Adipocyte (in vitro differentiated cells): Measurements from ENCODE around the gene BCAR3.

Experiments
- DNase-seq: peaks from one replicate; pipeline ENCODE4 v3.0.0-alpha.2; 2015; ENCODE audit warnings: low read depth
- H3K27me3 ChIP-seq: replicated peaks from 2 replicates; pipeline ENCODE4 v1.7.0; 2013; ENCODE audit warnings: mild to moderate bottlenecking, low read length, moderate library complexity; ENCODE audit not compliant: control insufficient read depth, insufficient read depth
- H3K36me3 ChIP-seq: 2 replicates; pipeline ENCODE4 v1.7.0; 2013; ENCODE audit warnings: low read length, mild to moderate bottlenecking, moderate library complexity; ENCODE audit not compliant: control insufficient read depth, insufficient read depth, severe bottlenecking
- H3K4me1 ChIP-seq: 2 replicates; pipeline ENCODE4 v1.7.0; 2013; ENCODE audit warnings: mild to moderate bottlenecking, low read length, moderate library complexity; ENCODE audit not compliant: control insufficient read depth, insufficient read depth
- H3K4me3 ChIP-seq: 2 replicates; pipeline ENCODE4 v1.7.0; 2013; ENCODE audit warnings: mild to moderate bottlenecking, low read length, moderate library complexity
- H3K9ac ChIP-seq: 2 replicates; pipeline ENCODE4 v1.7.0; 2013; ENCODE audit warnings: mild to moderate bottlenecking, low read length, moderate library complexity
- H3K9me3 ChIP-seq: 2 replicates; pipeline ENCODE4 v1.7.0; 2013; ENCODE audit warnings: mild to moderate bottlenecking, low read length, moderate library complexity; ENCODE audit not compliant: control insufficient read depth

Gene BCAR3

GRCh38 chr1:93694819-93695218 lies 13.2 kb upstream of the BCAR3 start:
- H3K27me3 ChIP-seq, result no peaks in the 10 kb centered on the region
- H3K4me1 ChIP-seq, result peaks cover 26% of the 10 kb centered on the region
- DNase-seq, result no peak
- no peak overlapping the region for H3K4me3 ChIP-seq
- H3K9me3 ChIP-seq, result no peaks in the 10 kb centered on the region
- no peak overlapping the region for H3K9ac ChIP-seq
- no peaks in the 10 kb centered on the region for H3K36me3 ChIP-seq

- Histone ChIP-seq H3K9me3 (no peaks in the 10 kb centered on the region), H3K4me1 (peaks cover 26% of the 10 kb centered on the region), H3K9ac (no peak overlapping the region), H3K4me3 (no peak overlapping the region), H3K27me3 (no peaks in the 10 kb centered on the region), H3K36me3 (no peaks in the 10 kb centered on the region)
- no peak for DNase-seq
These were observed 12.4 kb upstream of the BCAR3 start for GRCh38 chr1:93694039-93694438.

- peak; percentile 73 for DNase-seq
- no peaks in the 10 kb centered on the region for H3K9me3 ChIP-seq
These were observed 11.4 kb upstream of the BCAR3 start for GRCh38 chr1:93692983-93693591.

GRCh38 chr1:93692451-93692861 lies 10.8 kb upstream of the BCAR3 start:
- H3K4me3 ChIP-seq, result peak overlapping the region; percentile 25
- no peaks in the 10 kb centered on the region for H3K27me3 ChIP-seq
- H3K9me3 ChIP-seq, result no peaks in the 10 kb centered on the region
- no peaks in the 10 kb centered on the region for H3K36me3 ChIP-seq
- peak; percentile 50 for DNase-seq
- peak overlapping the region; percentile 53 for H3K9ac ChIP-seq
- peaks cover 26% of the 10 kb centered on the region for H3K4me1 ChIP-seq

More at GRCh38 chr1:93692983-93693591, 11.4 kb upstream of the BCAR3 start:
- Histone ChIP-seq H3K9ac (peak overlapping the region; percentile 53), H3K4me3 (peak overlapping the region; percentile 25), H3K27me3 (no peaks in the 10 kb centered on the region), H3K4me1 (peaks cover 26% of the 10 kb centered on the region), H3K36me3 (no peaks in the 10 kb centered on the region)

GRCh38 chr1:93692026-93692425 lies 10.4 kb upstream of the BCAR3 start:
- Histone ChIP-seq H3K9ac (peak overlapping the region; percentile 53), H3K36me3 (no peaks in the 10 kb centered on the region), H3K9me3 (no peaks in the 10 kb centered on the region), H3K27me3 (no peaks in the 10 kb centered on the region), H3K4me1 (peaks cover 26% of the 10 kb centered on the region), H3K4me3 (no peak overlapping the region)
- no peak for DNase-seq

- H3K4me1 ChIP-seq, result peaks cover 26% of the 10 kb centered on the region
- H3K9ac ChIP-seq, result no peak overlapping the region
- DNase-seq, result no peak
- no peaks in the 10 kb centered on the region for H3K36me3 ChIP-seq
- no peaks in the 10 kb centered on the region for H3K9me3 ChIP-seq
- H3K4me3 ChIP-seq, result no peak overlapping the region
- no peaks in the 10 kb centered on the region for H3K27me3 ChIP-seq
These were observed 9.5 kb upstream of the BCAR3 start for GRCh38 chr1:93690921-93691789.

GRCh38 chr1:93690341-93690740 lies 8.7 kb upstream of the BCAR3 start:
- DNase-seq, result no peak

GRCh38 chr1:93689521-93690223 lies 8.0 kb upstream of the BCAR3 start:
- Histone ChIP-seq H3K9me3 (no peaks in the 10 kb centered on the region), H3K9ac (no peak overlapping the region), H3K4me3 (no peak overlapping the region), H3K27me3 (no peaks in the 10 kb centered on the region), H3K36me3 (no peaks in the 10 kb centered on the region), H3K4me1 (peaks cover 26% of the 10 kb centered on the region)
- DNase-seq, result no peak

More at GRCh38 chr1:93690341-93690740, 8.7 kb upstream of the BCAR3 start:
- no peaks in the 10 kb centered on the region for H3K9me3 ChIP-seq
- peaks cover 26% of the 10 kb centered on the region for H3K4me1 ChIP-seq
- no peaks in the 10 kb centered on the region for H3K27me3 ChIP-seq
- H3K4me3 ChIP-seq, result no peak overlapping the region
- H3K9ac ChIP-seq, result no peak overlapping the region
- H3K36me3 ChIP-seq, result no peaks in the 10 kb centered on the region

GRCh38 chr1:93687542-93687941 lies 5.9 kb upstream of the BCAR3 start:
- Histone ChIP-seq H3K4me3 (no peak overlapping the region), H3K4me1 (peaks cover 8% of the 10 kb centered on the region), H3K9me3 (no peaks in the 10 kb centered on the region), H3K9ac (no peak overlapping the region), H3K36me3 (no peaks in the 10 kb centered on the region), H3K27me3 (no peaks in the 10 kb centered on the region)
- DNase-seq, result no peak

- Histone ChIP-seq H3K36me3 (no peaks in the 10 kb centered on the region), H3K27me3 (no peaks in the 10 kb centered on the region), H3K4me3 (no peak overlapping the region), H3K9me3 (no peaks in the 10 kb centered on the region), H3K9ac (no peak overlapping the region), H3K4me1 (peaks cover 5% of the 10 kb centered on the region)
- no peak for DNase-seq
These were observed 5.0 kb upstream of the BCAR3 start for GRCh38 chr1:93686504-93687250.
